Lung (tissue), 16 donors: ENCODE data around the gene PHF10. TPM values are rescaled to one million over a fixed set of nuclear protein-coding genes. Genes with fewer than 3 reads are reported as not detected.
A peak's percentile ranks its signal among the peaks of the same experiment; 100 is the strongest.
"Not testable (repeated sequence)": the region's sequence is repeated elsewhere in the genome, so short reads cannot be mapped to it uniquely, and the experiment has no call there.

Experiments used
- ATAC-seq: fragments of 200-7000 bp; cut with Tn5 transposase; one replicate; pipeline ENCODE4 v1.9.1; 2020; ENCODE audit warnings: moderate number of reproducible peaks; ENCODE audit not compliant: insufficient read depth, low FRiP score
- DNase-seq, 3 donors: peaks; one replicate each; pipeline ENCODE4 v3.0.0-alpha.2; 2013 to 2017
- H3K27ac ChIP-seq, 2 donors: one replicate each; pipeline ENCODE4 v1.5.1; 2013; ENCODE audit warnings: mild to moderate bottlenecking in 2 of 2, moderate library complexity in 2 of 2, control low read depth in 1 of 2, inconsistent platforms in 1 of 2, low read depth in 1 of 2, low read length in 1 of 2
- H3K27me3 ChIP-seq, 3 donors: one replicate each; pipeline ENCODE4 v1.5.1; 2013; ENCODE audit warnings: low read length in 2 of 3; ENCODE audit not compliant: control insufficient read depth in 3 of 3, insufficient read depth in 3 of 3
- H3K36me3 ChIP-seq, 4 donors: one replicate each; pipeline ENCODE4 v1.5.1; 2013; ENCODE audit warnings: low read length in 4 of 4, mild to moderate bottlenecking in 1 of 4, moderate library complexity in 1 of 4; ENCODE audit not compliant: control insufficient read depth in 4 of 4, insufficient read depth in 4 of 4
- H3K4me1 ChIP-seq, 5 donors: one replicate each; pipeline ENCODE4 v1.5.1; 2013; ENCODE audit warnings: low read length in 5 of 5, mild to moderate bottlenecking in 2 of 5, moderate library complexity in 1 of 5; ENCODE audit not compliant: control insufficient read depth in 5 of 5, insufficient read depth in 5 of 5
- H3K4me3 ChIP-seq: one replicate; pipeline ENCODE4 v1.5.1; 2013; ENCODE audit warnings: mild to moderate bottlenecking, control low read depth, moderate library complexity
- H3K9ac ChIP-seq, 2 donors: one replicate each; pipeline ENCODE4 v1.5.1; 2013; ENCODE audit warnings: low read length in 2 of 2, control low read depth in 1 of 2; ENCODE audit not compliant: insufficient read depth in 1 of 2
- H3K9me3 ChIP-seq, 4 donors: one replicate each; pipeline ENCODE4 v1.5.1; 2013; ENCODE audit warnings: low read length in 3 of 4, mild to moderate bottlenecking in 1 of 4, moderate library complexity in 1 of 4; ENCODE audit not compliant: control insufficient read depth in 4 of 4, insufficient read depth in 3 of 4
- WGBS, 2 donors: extraction: QIAGEN DNeasy Blood & Tissue Kit; methylation state at CpG; one replicate each; pipeline ENCODE4 v1.1.7; 2013; 5-methylcytosine and 5-hydroxymethylcytosine counted together
- long read RNA-seq, 5 donors: transcript quantifications; one replicate each; lab custom pipeline, GENCODE V29; 2026
- polyA plus RNA-seq, 2 donors: library from polyadenylated mRNA; stranded (reverse); fragments of 200-250 nt; gene quantifications; one replicate each; pipeline ENCODE4 v1.2.1, GENCODE V29; 2013
- total RNA-seq, 2 donors: library from RNA; depleted of rRNA in 1 of 2; stranded (reverse); fragments of >200 nt in 1 of 2; gene quantifications; one replicate each; pipeline ENCODE4 v1.2.1, GENCODE V29; 2014 to 2021
- TF ChIP-seq, protein P1 (sequence below): IDR thresholded peaks from 2 replicates; pipeline ENCODE4 v1.5.1; 2012; ENCODE audit warnings: mild to moderate bottlenecking; ENCODE audit errors: control extremely low read depth, extremely low read depth
- donor health status: control.
- donor health status: control.
- donor health status: Bipolar disorder and iron deficiency.
- donor health status: healthy.
- donor health status: DM: yes; HTN: yes; CAD: no.

PHF10 gene
- total RNA-seq, result 10 to 100 TPM; 27.3 to 94.9 TPM
- polyA plus RNA-seq, result 10 to 100 TPM; 26.0 to 34.5 TPM
- long read RNA-seq, donor 1, full-length matches to known transcripts, result 18 of 23 reads
- long read RNA-seq, donor 1, partial matches to known transcripts, result 5 of 23 reads
- long read RNA-seq, donor 1, other reads (novel, unspliced or antisense), result 0 of 23 reads
- long read RNA-seq, donor 2, full-length matches to known transcripts, result 2 of 9 reads
- long read RNA-seq, donor 2, partial matches to known transcripts, result 7 of 9 reads
- long read RNA-seq, donor 2, other reads (novel, unspliced or antisense), result 0 of 9 reads
- long read RNA-seq, donor 3, full-length matches to known transcripts, result 8 of 15 reads
- long read RNA-seq, donor 3, partial matches to known transcripts, result 7 of 15 reads
- long read RNA-seq, donor 3, other reads (novel, unspliced or antisense), result 0 of 15 reads
- long read RNA-seq, donor 4, full-length matches to known transcripts, result 3 of 12 reads
- long read RNA-seq, donor 4, partial matches to known transcripts, result 9 of 12 reads
- long read RNA-seq, donor 4, other reads (novel, unspliced or antisense), result 0 of 12 reads
- long read RNA-seq, donor 5, full-length matches to known transcripts, result 15 of 21 reads
- long read RNA-seq, donor 5, partial matches to known transcripts, result 6 of 21 reads
- long read RNA-seq, donor 5, other reads (novel, unspliced or antisense), result 0 of 21 reads

DNA sequence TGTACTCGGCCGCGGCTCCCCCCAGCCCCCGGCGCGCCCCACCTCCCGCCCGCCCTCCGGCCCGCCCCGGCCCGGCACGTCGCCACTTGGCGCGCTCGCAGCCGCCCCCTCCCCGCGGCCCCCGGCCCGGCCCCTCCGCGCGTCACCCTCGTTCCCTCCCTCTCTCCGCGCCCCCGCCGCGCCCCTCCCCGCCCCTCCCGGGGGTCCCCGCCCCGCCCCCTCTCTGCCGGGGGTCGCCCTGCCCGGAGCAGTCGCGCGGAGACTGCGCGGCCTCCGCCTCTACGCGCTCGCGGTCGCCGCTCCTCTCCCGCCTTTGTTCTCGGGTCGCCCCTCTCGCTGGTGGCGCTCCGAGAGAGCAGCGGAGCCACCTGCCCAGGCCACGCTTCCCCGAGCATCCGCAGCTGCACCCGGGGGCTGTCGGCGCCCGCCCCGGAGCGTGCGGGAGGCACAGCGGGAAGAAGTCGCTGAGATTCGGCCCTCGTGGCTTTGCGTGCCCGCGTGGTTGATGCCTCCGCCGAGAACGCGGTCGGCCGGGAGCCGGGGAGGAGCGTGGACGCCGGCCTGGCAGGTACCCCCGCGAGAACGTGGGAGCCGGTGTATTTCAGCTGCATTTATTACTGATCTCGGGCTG is at the start of gene PHF10:
TSS of gene PHF10 (minus strand) at position 7 of the 631 bp plus-strand sequence. CDS start 569 bp downstream, outside the sequence.
- TF ChIP-seq, protein P1, sequence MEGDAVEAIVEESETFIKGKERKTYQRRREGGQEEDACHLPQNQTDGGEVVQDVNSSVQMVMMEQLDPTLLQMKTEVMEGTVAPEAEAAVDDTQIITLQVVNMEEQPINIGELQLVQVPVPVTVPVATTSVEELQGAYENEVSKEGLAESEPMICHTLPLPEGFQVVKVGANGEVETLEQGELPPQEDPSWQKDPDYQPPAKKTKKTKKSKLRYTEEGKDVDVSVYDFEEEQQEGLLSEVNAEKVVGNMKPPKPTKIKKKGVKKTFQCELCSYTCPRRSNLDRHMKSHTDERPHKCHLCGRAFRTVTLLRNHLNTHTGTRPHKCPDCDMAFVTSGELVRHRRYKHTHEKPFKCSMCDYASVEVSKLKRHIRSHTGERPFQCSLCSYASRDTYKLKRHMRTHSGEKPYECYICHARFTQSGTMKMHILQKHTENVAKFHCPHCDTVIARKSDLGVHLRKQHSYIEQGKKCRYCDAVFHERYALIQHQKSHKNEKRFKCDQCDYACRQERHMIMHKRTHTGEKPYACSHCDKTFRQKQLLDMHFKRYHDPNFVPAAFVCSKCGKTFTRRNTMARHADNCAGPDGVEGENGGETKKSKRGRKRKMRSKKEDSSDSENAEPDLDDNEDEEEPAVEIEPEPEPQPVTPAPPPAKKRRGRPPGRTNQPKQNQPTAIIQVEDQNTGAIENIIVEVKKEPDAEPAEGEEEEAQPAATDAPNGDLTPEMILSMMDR, result no peak
- Histone ChIP-seq H3K36me3 (peaks cover 0 to 5% (median 0%) of the 10 kb centered on the region in 4 donors), H3K9me3 (no peaks in the 10 kb centered on the region), H3K27me3 (no peaks in the 10 kb centered on the region), H3K4me3 (peak within 1 kb of the TSS; percentile 89), H3K9ac (peak within 1 kb of the TSS; percentile 73 to 89), H3K4me1 (peaks cover 0 to 33% (median 7%) of the 10 kb centered on the region in 5 donors), H3K27ac (peak within 1 kb of the TSS; percentile 98 to 100)
- peak; percentile 48 for ATAC-seq
- WGBS, 2 donors, result 1% methylated on average over 44 to 89 of the region's 89 CpGs
- DNase-seq, result peak; percentile 75 to 91 (median 83)

DNA sequence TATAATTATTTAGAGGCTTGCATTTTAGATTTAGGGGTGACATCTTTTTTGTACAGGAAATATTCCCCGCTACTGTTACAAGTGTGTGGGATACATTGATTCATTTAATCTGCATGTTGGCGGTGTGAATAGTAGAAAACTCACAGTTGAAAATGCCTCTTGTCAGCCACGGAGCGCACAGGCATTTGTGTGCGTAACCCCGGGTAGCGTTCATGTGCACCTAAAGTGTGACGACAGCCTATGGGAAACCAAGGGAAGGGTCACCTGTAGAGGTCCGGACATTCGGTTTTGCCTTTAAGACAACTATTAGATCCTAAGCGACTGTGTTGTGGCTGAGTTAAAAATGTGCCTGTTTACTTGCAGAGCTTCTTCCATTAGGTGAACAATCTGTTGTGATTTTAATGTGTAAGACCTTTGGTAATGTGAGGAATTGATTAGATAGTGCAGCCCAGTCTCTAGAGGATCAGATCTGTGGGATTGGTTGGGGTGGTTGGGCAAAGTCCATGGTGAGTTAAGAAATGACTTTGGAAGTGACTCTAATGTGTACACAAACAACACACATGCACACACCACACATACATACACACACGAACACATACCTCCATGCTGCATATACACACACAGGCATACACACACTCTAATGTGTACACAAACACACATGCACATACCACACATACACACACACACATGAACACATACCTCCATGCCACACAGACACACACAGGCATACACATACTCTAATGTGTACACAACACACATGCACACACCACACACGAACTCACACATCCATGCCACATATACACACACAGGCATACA is 42.8 kb upstream of the PHF10 start:
- TF ChIP-seq, protein P1, result no peak
- peaks cover 16 to 27% (median 20%) of the 10 kb centered on the region in 4 donors for H3K36me3 ChIP-seq
- WGBS, 2 donors, result 95% methylated on average over 13 of the region's 13 CpGs

DNA sequence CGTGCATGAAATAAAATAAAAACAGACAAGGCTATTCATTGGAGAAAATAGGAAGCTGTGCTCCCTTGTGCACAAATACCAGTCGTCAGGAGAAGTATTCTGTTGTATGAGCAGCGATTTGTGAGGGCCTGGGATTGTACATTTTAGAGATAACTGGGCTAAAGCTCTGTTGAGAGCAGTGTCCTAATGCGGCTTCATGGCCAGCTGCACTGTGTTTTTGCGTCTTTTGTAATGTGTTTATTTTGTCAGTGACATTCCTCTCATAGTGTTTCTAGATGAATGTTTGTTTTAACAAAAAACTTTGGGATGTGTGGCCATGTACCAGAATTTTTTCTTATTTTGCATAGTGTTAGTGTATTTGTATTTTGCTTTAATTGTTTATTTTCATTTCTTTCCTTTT is 41.9 kb upstream of the PHF10 start:
- 79 to 85% methylated on average over 5 of the region's 5 CpGs for WGBS, 2 donors
- no peak overlapping the region for H3K4me3 ChIP-seq
- TF ChIP-seq, protein P1, result no peak
- H3K4me1 ChIP-seq, result peaks cover 0 to 15% (median 0%) of the 10 kb centered on the region in 5 donors
- DNase-seq, result peak; percentile 81 to 95 (median 93)
- peaks cover 14 to 24% (median 18%) of the 10 kb centered on the region in 4 donors for H3K36me3 ChIP-seq
- no peak for ATAC-seq
- H3K9ac ChIP-seq, result no peak overlapping the region
- peak overlapping the region in 1 of 2 donors; percentile 14 for H3K27ac ChIP-seq
- H3K27me3 ChIP-seq, result no peaks in the 10 kb centered on the region
- H3K9me3 ChIP-seq, result no peaks in the 10 kb centered on the region

More for the DNA sequence above, 42.8 kb upstream of the PHF10 start:
- Histone ChIP-seq H3K9ac (no peak overlapping the region), H3K27me3 (no peaks in the 10 kb centered on the region), H3K4me1 (peaks cover 0 to 15% (median 0%) of the 10 kb centered on the region in 5 donors), H3K9me3 (no peaks in the 10 kb centered on the region), H3K27ac (no peak overlapping the region), H3K4me3 (no peak overlapping the region)
- ATAC-seq, result no peak
- no peak for DNase-seq

DNA sequence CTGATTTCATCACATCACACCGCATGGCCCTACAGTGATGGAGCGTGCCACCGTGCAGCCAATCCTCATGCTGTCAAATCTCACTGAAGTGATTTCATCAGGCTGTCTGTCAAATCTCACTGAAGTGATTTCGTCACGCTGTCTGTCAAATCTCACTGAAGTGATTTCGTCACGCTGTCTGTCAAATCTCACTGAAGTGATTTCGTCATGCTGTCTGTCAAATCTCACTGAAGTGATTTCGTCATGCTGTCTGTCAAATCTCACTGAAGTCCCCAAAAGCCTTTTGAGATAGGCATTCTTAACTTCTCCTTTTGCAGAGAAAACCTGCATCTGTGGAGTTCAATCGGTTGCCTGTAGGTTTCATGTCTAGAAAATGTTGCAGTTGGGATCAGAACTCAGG is 41.5 kb upstream of the PHF10 start:
- H3K27me3 ChIP-seq, H3K9me3 ChIP-seq, DNase-seq, ATAC-seq, H3K4me3 ChIP-seq, H3K9ac ChIP-seq: not testable (repeated sequence)
- peaks cover 14 to 24% (median 20%) of the 10 kb centered on the region in 4 donors for H3K36me3 ChIP-seq
- H3K4me1 ChIP-seq, result peaks cover 0 to 15% (median 0%) of the 10 kb centered on the region in 5 donors
- peak overlapping the region in 1 of 2 donors; percentile 14 for H3K27ac ChIP-seq
- 53 to 72% methylated on average over 5 to 10 of the region's 10 CpGs for WGBS, 2 donors
